ENCODE measurements around the gene PI4KB. TPM values are rescaled to one million over a fixed set of nuclear protein-coding genes. Genes with fewer than 3 reads are reported as not detected.

PI4KB gene
- total and polyA plus RNA-seq, 2 of the 13 experiments (the other 11 are each of a cell fraction or from before 2014, with no cell fraction given) = 19.5 to 29.3 TPM

DNA sequence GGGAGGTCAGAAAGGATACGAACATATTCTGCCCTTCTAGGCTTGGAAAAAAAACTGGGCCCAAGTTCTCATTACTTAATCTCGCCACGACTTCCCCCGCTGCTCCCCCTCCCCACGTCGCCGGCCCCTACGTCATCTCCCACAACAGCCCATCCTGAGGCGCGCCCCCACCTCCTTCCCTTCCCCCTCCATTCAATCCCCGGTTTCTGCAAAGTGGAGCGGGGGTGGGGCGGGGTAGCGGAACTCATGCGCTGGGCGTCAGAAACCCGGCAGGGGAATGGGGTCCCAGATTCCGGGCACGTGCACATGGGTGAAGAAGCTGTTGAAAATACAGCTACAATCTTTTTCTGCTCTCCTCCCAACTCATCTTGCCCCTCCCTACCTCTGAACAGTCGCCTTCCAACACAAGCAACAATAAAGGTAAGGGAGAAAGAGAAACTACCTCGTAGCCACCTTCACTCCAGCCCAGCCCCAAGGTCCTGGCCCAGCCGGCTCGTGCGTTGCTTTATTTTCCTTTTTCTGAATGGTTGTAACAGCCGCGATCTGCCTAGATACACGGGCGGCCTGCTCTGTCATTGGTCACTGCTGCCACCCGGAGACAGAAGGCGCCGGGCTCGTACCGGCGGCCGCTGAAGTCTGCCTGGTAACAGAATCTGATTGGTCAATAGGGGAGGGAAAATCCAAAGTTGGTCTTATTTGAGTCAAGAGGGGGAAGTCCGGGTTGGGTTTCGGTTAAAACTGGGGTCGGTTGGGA, 19.7 kb upstream of the PI4KB start, which contains the start of gene RFX5:
Gene RFX5 (minus strand): TSS at position 484 of the 754 bp plus-strand sequence. CDS start 932 bp downstream, outside the sequence.
- no peaks in the 10 kb centered on the region for H3K27me3 ChIP-seq (ENCODE audit: control insufficient read depth in 1 of 2, insufficient read depth in 2 of 2, low read length in 2 of 2)
- intact Hi-C loops (cut with micrococcal nuclease; ENCODE audit: unreplicated experiment) = loop anchor here (2.0 to 5.0 kb wide), 2 partner anchors 26 to 150 kb away; partner anchors contain the start of genes PIP5K1A and SELENBP1
- 1% methylated on average over 31 of the region's 38 CpGs for WGBS (ENCODE audit: low lambda C conversion rate)
- H3K4me2 ChIP-seq (ENCODE audit: low read depth, low read length) = peak within 1 kb of the TSS; percentile 73
- DNase-seq (ENCODE audit: low spot score) (peak; percentile 95), ATAC-seq (peak; percentile 98), FAIRE-seq (peak; percentile 97)
- H3K9me3 ChIP-seq (ENCODE audit: low read length) = peaks cover 2% of the 10 kb centered on the region
- ChIA-PET POLR2A (interaction anchor here (1.2 to 1.5 kb wide), 3 partner anchors 19 to 52 kb away, joined by 5 to 6 read pairs (median 6); partner anchors contain the start of genes PI4KB, PSMB4 and SELENBP1), CTCF (ENCODE audit: low intra/inter-chr PET ratio, low total read pairs) (no interaction called here)
- H3K4me3 ChIP-seq (replicated peaks in 1 of 3; ENCODE audit: insufficient read depth in 1 of 3, low read depth in 2 of 3, low read length in 3 of 3) = peak within 1 kb of the TSS; percentile 62 to 73 (median 72)
- peak within 1 kb of the TSS; percentile 87 for H3K27ac ChIP-seq (ENCODE audit: extremely low read length, insufficient read depth, low read length)
- in situ Hi-C loops (cut with HindIII; ENCODE audit: extremely low pct_ligation_motif_present, low pct_unique_long_range_greater_than_20kb) = no loop called here
- no peaks in the 10 kb centered on the region for H4K20me1 ChIP-seq (ENCODE audit: insufficient read depth, low read length)
- H3K36me3 ChIP-seq (replicated peaks in 1 of 2; ENCODE audit: control insufficient read depth in 1 of 2, insufficient read depth in 2 of 2, low read length in 2 of 2) = peaks cover 7 to 24% of the 10 kb centered on the region in 2 experiments; a peak in 3 of 5 replicates
- peaks cover 19% of the 10 kb centered on the region for H3K4me1 ChIP-seq (ENCODE audit: insufficient read depth, low read length)
- H3K9ac ChIP-seq (ENCODE audit: insufficient read depth, low read depth, low read length) = peak within 1 kb of the TSS; percentile 77
- no peaks in the 10 kb centered on the region for H3K79me2 ChIP-seq (ENCODE audit: insufficient read depth, low read length)
- TSS peak; percentile 91 for BruUV-seq (replicated peaks)
- H2AFZ ChIP-seq (ENCODE audit: low read length) = peak within 1 kb of the TSS; percentile 67
- TF ChIP-seq BRCA1 (CRISPR knock-in tag; IDR thresholded peaks at IDR 0.05) (no peak), SAP130 (CRISPR knock-in tag; IDR thresholded peaks at IDR 0.05; ENCODE audit: low read depth) (peak; percentile 78), GABPA (IDR thresholded peaks at IDR 0.05; ENCODE audit: low read depth, low read length) (no peak), GABPA (CRISPR knock-in tag; IDR thresholded peaks at IDR 0.05; ENCODE audit: low read depth) (0 out of 2 replicates have a peak, but pooled peaks have one; percentile 9), MAFK (conservative IDR thresholded peaks at IDR 0.05 in 1 of 2, IDR thresholded peaks at IDR 0.05 in 1 of 2; ENCODE audit: low read length in 2 of 2) (no peak), TCF12 (IDR thresholded peaks at IDR 0.05) (no peak), TCF12 (CRISPR knock-in tag; IDR thresholded peaks at IDR 0.05) (no peak), SIN3A (IDR thresholded peaks at IDR 0.05; ENCODE audit: borderline replicate concordance, low read depth, low read length) (peak; percentile 68; the same call in 1 of the 2 replicates), ZSCAN31 (CRISPR knock-in tag; IDR thresholded peaks at IDR 0.05; ENCODE audit: low read depth) (peak; percentile 73; the same call in 1 of the 2 replicates), PRPF4 (IDR thresholded peaks at IDR 0.05; ENCODE audit: low read depth, low read length, poor library complexity, severe bottlenecking) (peak; percentile 95), DMAP1 (CRISPR knock-in tag; IDR thresholded peaks at IDR 0.05) (peak; percentile 64; the same call in 1 of the 2 replicates), TBX2 (CRISPR knock-in tag; IDR thresholded peaks at IDR 0.05; ENCODE audit: borderline replicate concordance) (peak; percentile 84), HNRNPH1 (optimal IDR thresholded peaks at IDR 0.05; ENCODE audit: low read depth, low read length) (peak; percentile 75)
- TF ChIP-seq, protein P1, sequence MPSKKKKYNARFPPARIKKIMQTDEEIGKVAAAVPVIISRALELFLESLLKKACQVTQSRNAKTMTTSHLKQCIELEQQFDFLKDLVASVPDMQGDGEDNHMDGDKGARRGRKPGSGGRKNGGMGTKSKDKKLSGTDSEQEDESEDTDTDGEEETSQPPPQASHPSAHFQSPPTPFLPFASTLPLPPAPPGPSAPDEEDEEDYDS (CRISPR knock-in tag; IDR thresholded peaks at IDR 0.05) = no peak
- TF ChIP-seq, protein P2, sequence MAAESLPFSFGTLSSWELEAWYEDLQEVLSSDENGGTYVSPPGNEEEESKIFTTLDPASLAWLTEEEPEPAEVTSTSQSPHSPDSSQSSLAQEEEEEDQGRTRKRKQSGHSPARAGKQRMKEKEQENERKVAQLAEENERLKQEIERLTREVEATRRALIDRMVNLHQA (CRISPR knock-in tag; IDR thresholded peaks at IDR 0.05) = no peak
- TF ChIP-seq, protein P3, sequence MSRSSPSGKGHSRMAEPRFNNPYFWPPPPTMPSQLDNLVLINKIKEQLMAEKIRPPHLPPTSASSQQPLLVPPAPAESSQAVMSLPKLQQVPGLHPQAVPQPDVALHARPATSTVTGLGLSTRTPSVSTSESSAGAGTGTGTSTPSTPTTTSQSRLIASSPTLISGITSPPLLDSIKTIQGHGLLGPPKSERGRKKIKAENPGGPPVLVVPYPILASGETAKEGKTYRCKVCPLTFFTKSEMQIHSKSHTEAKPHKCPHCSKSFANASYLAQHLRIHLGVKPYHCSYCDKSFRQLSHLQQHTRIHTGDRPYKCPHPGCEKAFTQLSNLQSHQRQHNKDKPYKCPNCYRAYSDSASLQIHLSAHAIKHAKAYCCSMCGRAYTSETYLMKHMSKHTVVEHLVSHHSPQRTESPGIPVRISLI (CRISPR knock-in tag; IDR thresholded peaks at IDR 0.05; ENCODE audit: borderline replicate concordance) = no peak
- TF ChIP-seq, protein P4, sequence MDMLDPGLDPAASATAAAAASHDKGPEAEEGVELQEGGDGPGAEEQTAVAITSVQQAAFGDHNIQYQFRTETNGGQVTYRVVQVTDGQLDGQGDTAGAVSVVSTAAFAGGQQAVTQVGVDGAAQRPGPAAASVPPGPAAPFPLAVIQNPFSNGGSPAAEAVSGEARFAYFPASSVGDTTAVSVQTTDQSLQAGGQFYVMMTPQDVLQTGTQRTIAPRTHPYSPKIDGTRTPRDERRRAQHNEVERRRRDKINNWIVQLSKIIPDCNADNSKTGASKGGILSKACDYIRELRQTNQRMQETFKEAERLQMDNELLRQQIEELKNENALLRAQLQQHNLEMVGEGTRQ (IDR thresholded peaks at IDR 0.05; ENCODE audit: low read depth, low read length) = no peak
- TF ChIP-seq, protein P4 (CRISPR knock-in tag; IDR thresholded peaks at IDR 0.05; ENCODE audit: borderline replicate concordance) = no peak

Data from HepG2 (cell line).